CD4-positive, alpha-beta T cell treated with Interleukin-10 for 1 hour (primary cell): ENCODE measurements around the gene SMIM35.
"Not testable (repeated sequence)": the region's sequence is repeated elsewhere in the genome, so short reads cannot be mapped to it uniquely, and the experiment has no call there.

Experiments used
- DNase-seq: peaks from one replicate; pipeline ENCODE4 v3.0.0-alpha.2; 2020

Gene SMIM35

DNA sequence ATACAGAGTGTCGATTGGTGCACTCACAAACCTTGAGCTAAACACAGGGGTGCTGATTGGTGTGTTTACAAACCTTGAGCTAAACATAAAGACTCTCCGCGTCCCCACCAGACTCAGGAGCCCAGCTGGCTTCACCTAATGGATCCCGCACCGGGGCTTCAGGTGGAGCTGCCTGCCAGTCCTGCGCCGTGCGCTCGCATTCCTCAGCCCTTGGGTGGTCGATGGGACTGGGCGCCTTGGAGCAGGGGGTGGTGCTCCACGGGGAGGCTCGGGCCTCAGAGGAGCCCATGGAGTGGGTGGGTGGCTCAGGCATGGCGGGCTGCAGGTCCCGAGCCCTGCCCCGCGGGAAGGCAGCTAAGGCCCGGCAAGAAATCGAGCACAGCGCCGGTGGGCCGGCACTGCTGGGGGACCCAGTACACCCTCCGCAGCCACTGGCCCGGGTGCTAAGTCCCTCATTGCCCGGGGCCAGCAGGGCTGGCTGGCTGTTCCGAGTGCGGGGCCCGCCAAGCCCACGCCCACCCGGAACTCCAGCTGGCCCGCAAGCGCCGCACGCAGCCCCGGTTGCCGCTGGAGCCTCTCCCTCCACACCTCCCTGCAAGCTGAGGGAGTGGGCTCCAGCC, 108.4 kb downstream of the SMIM35 start:
- not testable (repeated sequence) for DNase-seq

DNA sequence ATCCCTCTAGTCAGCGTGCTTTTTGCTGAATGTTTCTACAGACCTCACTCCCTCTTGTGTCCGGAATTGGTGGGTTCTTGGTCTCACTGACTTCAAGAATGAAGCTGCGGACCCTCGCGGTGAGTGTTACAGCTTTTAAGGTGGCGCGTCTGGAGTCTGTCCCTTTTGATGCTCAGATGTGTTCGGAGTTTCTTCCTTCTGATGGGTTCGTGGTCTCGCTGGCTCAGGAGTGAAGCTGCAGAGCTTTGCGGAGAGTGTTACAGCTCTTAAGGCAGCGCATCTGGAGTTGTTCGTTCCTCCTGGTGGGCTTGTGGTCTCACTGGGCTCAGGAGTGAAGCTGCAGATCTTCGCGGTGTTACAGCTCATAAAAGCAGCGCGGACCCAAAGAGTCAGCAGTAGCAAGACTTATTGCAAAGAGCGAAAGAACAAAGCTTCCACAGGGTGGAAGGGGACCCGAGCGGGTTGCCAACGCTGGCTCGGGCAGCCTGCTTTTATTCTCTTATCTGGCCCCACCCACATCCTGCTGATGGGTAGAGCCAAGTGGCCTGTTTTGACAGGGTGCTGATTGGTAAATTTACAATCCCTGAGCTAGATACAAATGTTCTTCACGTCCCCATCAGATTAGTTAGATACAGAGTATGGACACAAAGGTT, 109.0 kb downstream of the SMIM35 start:
- not testable (repeated sequence) for DNase-seq

DNA sequence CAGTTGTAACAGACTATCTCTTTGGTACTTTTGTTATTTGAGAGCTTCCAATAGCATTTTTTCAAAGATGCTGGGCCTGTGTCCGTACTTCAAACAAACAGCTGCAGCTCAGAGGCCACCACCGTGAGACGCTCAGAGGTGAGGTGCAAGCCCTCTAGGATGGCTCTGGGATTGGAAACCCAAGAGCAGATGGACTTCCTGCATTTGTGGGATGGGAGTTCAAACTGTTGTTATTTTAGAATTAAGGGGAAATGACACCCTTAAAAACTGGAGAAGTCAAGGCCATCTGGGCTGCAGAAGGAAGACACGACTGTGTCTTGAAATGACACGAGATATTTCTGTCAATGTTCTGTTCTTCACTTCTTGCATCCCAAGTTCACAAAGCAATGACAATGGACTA, 109.7 kb downstream of the SMIM35 start:
- no peak for DNase-seq

DNA sequence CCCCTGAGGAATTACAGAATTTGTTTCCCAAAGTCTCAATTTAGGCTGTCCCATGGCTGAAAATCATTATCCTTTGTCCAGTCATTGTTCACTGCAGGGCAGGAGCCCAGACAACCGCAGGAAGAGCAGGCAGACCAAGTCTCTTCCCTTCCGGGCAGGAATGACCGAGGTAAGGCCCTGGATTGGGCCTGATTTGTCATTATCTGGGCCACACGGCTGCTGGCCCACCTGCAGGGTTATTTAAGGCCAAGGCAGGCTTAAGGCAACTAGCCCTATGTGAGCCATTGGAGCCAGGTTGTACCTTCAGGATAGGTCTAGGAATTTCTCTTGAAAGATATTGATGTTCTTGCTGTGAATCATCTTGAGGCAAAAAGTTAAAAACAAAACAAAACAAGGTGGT, 110.3 kb downstream of the SMIM35 start:
- no peak for DNase-seq

DNA sequence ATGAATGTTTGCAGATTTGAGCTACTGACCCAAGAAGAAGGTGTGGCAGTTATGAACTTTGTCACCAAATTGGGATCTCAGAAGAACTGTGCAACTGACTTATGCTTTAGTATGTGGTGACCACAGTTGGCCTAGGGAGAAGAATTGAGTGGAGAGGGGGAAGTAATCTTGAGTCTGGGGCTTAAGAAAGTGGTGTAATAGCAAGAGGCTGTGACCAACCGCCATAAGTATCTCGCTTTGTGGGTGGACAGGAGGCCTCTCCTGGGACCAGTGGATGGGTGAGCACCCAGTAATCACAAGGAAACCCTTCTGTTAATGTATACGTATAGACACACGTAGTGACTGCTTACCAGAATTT, 113.3 kb downstream of the SMIM35 start:
- DNase-seq: no peak

DNA sequence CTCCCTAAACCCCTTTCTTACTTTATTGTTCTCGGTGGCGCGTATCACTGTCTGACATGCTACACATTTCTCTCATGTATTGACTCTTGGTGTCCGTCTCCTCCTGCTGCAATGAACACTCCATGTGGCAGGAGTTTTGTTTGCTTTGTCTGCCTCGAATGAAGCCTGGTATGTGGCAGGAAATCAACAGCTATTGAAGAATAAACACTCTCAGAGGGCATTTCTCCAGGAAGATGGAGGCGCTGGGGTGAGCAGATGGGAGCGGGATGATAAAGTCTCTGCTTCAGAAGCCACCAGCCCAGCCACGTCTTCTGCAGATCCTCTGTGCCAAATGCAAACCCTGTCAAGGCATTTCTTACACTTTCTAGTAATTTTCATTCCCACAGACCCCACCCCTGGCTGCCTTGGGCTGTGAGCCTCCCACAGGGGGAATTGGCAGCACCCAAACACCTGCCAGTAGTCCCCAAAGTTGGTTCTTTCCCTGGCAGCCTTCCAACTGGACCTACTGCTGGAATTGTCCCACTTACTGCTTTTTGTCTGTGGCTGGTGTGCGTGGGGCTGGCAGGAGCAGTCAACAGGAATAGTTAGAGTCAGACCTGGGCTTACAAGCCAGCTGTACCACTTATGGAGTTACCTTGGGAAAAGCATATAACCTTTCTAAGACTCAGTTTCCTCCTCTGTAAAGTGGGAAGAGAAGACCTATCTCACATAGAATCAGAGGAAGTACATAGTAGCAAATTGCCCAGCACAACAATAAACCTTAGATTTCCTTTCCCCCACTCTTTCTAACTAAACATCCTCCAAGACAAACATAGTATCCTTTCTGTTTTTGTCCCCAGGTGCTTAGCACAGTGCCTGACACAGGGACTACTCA, 113.9 kb downstream of the SMIM35 start:
- no peak for DNase-seq

DNA sequence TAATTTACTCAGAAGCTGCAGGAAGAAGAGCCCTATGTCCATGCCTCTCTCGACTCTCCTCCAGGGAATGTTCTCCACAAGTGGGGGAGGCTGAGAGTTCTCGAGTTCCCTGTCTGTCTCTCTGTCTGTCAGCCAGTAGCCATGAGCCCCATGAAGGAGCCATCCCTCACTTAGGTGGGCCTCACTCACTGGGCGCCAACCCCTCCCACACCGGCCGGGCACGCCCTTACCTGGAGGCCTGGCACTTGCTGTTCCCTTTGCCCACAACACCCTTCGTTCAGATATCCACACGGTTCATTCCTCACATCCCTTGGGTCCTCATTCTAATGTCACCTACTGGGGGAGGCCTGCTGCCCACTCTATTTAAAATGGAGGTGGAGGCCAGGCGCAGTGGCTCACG, 114.7 kb downstream of the SMIM35 start:
- no peak for DNase-seq

DNA sequence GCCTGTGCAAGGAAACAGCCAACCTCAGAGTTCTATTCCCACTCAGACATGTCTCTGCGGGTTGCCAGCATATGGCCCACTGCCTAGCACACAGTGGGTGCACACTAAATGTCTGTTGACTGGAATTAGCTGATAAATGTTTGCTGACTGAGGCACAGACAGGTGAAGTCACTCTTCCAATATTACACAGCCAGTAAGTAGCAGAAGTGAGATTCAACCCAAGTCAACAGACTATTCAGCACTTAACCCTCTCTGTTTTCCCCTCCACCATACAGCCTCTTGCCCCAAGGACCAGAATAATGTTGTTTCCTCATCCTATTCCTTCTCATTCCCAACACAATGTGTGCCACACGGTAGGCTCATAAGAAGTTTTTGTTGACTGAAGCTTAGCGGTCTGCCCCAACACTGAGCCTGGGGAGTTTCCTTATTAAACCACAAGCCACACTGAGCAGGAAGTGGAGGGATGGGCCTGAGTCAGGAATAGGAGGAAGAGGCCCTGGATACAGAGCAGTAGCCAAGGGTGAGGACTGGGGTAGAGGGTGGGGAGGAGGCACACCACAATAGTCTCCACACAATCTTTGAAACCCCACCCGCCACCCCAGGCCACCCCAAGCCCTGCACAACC, 116.3 kb downstream of the SMIM35 start:
- peak; percentile 61 for DNase-seq

DNA sequence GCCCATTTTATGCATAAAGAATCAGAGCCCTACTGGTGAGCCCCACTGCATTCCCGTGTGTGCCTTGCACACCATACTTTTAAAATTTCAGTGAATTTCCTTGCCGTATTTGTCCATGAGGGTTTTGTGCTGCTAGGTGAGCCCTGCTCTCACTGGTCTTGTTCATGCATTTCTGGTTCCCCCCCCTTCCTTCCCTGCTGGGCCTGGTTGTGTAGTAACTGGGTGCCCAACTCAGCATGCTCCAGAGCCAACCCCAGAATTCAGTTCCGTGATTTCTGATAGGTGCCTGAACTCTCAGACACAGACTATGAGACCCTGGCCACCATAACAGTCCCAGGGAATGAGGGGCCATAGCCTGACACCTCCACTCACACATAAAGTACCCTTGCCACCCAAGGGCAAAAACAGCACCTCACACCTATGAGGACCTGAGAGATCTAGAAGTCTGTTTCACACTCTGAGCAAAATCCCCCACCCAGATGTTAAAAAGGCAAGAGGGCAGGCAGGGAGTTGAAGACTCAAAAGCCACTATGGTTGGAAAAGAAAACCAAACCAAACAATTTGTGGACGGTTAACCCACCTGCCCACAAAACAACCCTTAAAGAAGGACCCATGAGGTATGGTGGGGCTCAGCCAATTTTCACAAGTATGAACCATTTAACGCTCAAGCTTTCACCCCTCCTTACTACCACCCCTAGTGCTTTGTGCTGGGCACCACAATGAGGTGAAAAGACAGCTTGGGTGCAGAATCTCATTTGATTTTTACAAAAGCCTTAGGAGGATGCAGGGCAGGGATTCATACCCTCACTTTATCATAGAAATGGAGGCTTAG, 117.4 kb downstream of the SMIM35 start:
- no peak for DNase-seq

DNA sequence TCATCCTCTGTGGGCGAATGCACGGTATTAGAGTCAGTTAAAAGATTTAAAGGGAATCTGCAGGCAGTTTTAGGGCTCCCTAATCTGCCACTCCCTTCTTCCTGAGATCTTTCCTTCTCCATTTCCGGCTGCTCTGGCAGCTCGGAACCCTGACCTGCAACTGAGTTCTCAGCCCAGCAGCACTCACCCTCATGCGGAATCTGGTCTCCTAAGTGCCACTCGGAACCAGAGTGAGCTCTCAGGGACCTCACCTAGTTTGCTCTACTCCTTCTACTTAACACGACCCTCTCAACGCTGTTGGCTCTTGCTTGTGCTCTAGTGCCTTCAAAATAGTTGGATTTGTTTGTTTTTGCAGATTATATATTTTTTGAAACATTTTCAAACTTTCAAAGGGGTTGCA, 119.9 kb downstream of the SMIM35 start:
- DNase-seq: no peak

DNA sequence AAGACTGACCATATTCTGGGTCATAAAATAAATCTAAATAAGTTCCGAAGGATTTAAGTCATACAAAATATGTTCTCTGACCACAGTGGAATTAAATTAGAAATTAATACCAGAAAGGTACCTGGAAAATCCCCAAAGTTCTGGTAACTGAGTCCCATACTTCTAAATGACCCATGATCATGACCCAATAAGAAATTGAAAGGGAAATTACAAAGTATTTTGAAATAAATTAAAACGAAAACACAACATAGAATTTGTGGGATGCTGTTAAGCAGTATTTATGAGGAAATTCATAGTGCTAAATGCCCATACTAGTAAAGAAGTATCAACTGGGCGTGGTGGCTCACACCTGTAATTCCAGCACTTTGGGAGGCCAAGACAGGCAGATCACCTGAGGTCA, 123.9 kb downstream of the SMIM35 start:
- DNase-seq: no peak

DNA sequence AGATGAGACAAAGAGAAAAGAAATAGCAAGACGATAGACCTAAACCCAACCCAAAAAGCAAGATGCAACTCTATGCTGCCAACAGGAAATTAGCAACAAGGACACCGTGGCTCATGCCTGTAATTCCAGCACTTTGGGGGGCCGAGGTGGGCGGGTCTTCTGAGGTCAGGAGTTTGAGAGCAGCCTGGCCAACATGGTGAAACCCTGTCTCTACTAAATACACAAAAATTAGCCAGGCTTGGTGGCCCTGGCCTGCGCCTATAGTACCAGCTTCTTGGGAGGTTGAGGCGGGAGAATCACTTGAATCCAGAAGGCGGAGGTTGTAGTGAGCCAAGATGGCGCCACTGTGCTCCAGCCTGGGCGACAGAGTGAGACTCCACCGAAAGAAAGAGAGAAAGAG, 124.9 kb downstream of the SMIM35 start:
- no peak for DNase-seq

DNA sequence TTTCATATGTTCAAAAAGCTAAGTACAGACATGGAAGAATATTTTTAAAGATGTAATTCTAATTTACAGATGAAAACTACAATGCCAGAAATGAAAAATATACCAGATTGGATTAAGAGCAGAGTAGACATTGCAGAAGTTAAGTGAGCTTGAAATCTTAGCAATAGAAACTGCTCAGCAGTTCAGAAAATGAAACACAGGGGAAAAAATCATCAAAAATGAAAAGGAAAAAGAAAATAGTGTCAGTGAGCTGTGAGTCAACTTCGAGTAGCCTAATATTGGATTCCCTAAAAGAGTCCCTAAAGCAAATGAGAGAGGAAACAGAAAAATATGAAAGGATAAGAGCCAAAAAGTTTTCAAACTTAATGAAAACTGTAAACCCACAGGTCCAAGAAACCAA, 126.4 kb downstream of the SMIM35 start:
- no peak for DNase-seq

DNA sequence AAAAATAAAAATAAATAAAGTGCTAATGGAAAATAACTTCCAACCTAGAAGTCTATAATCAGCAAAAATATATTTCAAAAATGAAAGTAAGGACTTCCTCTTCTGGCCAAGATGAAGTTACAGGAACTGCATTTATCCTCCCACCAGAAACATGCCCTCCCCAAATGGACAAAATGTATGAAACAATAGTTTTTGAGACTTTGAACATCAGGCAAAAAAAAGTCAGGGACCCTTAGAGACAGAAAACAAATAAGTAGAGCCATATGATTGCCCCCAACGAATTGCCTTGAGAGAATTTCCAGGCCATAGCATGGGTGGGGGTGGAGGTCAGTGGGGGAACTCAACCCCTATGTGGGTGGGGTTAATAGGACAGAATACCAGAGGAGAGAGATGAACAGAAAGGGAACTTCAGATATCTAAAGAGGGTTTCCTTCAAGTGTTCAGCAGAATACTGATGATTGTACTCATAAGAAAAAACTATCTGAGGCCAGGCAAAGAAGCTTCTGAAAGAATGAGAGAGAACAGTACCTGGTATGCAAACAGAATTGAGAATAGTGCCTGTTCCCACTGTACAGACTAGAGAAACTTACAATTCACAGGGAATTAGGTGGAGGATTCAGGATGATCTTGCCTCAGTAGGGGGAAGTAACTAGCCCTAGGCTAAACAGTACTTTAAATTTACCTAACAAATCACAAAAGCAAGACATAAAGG, 127.2 kb downstream of the SMIM35 start:
- no peak for DNase-seq

DNA sequence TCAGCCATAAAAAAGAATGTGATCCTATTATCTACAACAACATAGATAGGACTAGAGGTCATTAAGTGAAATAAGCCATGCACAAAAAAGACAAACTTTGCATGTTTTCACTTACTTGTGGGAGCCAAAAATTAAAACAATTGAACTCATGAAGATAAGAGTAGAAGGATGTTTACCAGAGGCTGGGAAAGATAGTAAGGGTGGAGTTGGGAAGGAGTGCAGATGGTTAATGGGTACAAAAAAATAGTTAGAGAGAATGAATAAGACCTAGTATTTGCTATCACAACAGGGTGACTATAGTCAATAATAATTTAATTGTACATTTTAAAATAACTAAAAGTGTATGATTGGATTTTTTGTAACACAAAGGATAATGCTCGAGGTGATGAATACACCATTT, 127.8 kb downstream of the SMIM35 start:
- no peak for DNase-seq
